GM19035 (cell line): ENCODE measurements around the gene C6orf136.

ENCODE experiments used
- ATAC-seq: cut with Tn5 transposase; IDR thresholded peaks from one replicate; pipeline ENCODE4 v1.9.1; 2021; ENCODE audit not compliant: unreplicated experiment

The C6orf136 gene

DNA sequence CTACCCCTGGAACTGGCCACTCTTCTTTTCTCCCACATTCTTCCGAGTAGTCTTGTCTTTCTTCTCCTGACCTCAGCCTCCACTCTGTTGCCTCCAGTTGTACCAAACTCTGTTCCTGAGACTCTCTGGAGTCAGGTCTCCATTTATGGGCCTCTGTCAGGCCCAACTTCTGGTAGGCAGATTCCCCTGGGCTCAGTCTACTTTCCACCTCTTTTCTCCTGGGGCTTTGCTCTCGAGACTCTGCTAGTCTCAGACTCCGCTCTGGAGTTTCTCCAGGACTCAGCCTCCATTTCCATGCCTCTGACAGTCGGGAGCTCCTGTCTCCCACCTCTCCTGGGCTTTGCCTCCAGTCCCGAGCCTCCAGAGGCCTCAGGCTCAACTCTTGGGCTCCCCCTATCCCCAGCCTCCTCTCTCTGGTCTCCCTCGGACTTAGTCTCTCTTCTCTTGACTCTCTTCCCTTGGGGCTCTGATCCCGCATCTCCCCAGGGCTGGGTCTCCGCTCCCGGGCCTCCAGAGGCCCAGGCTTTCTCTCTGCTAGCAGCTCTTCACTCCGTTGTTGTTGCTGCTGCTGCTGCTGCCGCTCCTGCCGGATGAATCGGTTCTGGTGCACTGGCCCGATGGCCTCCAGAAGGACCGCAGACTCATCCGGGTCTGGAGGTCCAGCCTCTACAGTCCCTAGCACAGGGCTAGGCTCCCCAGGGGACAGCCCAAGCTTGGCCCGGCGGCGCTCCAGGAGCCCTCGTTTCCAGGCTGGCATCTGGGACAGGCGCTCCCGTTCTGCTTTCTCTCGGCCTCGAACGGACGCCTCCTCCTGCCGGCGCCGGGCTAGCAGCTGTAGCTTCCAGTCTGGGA, 38.5 kb downstream of the C6orf136 start:
- ATAC-seq = no peak

- peak; percentile 22 for ATAC-seq
Observed at GRCh38 chr6:30686009-30686907, 39.3 kb downstream of the C6orf136 start, which contains the start of gene PPP1R18. Gene PPP1R18, minus strand, starts transcription at chr6:30686645. Its CDS starts 627 bp downstream, at chr6:30686018.

DNA sequence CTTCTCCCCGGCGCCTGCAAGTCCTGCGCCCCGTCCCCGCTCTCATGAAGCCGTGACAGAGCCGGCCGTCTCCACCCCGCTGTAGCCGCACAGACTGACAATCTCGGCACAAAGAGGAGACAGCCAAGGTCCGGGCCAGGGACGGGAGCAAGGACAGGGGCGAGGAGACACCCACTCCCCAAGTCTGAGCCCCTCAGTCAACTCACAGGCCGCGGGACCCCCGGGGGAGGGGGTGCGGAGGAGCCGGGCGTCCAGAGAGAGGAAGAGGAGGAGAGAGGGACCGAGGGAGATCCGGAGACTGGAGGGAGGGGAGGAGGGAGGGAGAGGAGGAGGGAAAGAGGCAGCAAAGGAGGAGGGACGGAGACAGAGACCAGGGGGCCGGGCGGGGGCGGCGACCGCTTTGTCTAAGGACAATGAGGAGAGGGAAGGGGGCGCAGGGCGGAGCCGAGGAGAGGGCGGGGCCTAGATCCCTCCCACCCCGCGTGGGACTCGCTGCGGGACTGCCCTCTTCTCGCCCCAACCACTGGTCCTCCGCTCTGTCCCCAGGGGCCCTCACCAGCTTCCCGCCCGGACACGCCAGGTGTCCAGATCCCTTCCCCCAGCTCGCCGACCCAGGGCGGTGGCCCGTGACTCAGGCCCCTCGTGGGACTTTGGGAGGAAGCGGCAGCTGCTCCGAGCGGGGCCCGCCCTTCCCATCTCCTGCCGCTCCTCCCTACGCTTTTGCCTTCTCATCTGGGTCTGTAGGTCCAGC, 40.1 kb downstream of the C6orf136 start:
- peak; percentile 35 for ATAC-seq

DNA sequence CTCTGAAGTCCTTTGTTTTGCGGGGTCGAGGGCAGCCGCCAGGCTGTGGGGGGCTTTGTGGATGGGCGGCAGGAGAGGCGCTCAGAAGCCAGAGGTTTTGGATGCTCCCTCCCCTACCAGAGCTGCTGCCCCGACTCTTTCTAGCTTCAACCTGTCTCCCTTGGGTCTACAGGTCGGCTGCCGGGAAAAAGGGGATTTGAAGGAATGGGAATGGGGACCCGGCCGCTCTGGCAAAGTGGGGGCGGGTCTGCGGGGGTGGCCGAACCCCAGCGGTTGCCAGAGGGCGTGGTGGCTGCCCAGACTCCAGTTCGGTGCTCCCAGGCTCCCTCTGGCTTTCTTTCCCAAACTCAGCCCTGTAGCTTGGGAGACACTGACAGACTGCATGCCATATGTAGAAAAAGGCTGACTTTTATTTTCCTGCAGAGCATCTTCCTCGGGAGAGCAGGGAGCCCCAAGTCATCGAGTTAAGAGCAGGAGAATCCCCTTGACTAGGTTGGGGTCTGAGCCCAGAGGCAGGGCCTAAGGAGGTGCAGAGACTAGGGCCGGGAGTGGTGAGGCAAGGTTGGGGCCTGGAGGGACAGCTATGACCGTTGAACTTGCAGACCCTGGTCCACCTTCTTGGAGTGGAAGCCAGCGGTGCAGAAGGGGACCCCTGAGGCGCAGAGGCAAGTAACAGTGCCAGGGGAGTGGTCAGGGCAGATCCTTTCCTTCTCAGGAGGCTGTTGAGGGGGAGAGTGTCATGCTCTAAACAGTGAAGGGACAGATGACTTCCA, 40.9 kb downstream of the C6orf136 start:
- ATAC-seq = no peak

- ATAC-seq = no peak
Observed at GRCh38 chr6:30688569-30688968, 41.6 kb downstream of the C6orf136 start.

DNA sequence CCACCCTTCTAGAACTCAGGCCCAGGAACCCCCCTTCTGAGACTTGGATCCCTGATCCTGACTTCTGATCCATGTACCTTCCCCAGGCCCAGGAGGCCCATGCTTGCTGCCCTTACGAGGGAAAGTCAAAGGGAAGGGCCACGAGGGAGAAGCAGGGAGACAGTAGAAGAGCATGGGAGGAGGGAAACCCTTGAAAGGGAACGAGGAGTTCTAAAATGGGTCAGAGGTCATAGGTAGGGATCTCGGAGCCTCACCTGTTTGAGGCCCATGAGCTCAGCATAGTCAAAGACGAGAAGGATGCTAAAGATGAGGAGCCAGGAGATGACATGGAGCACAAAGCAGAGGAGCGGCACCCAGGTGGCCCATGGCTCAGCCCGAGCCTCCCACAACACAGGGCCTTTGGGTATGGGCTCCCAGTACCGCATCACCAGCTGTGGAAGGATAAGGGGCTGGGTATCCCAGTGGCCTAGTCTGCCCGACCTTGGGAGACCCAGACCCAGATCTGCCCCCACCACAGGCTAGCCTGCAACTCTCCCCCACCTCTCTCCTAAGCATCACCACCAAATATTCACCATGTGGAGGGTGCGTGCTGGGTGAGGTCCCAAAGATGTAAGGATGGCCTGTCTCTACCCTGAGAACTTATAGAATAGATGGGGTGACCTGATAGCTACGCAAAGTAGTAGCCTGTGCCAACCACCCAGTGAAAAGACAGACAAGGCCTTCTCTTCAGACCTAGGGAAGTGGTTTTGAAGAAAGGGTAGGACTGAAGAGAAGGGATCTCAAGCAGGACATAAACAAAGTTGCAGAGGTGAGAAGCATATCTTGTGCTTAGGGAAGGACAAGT, 42.3 kb downstream of the C6orf136 start:
- no peak for ATAC-seq

DNA sequence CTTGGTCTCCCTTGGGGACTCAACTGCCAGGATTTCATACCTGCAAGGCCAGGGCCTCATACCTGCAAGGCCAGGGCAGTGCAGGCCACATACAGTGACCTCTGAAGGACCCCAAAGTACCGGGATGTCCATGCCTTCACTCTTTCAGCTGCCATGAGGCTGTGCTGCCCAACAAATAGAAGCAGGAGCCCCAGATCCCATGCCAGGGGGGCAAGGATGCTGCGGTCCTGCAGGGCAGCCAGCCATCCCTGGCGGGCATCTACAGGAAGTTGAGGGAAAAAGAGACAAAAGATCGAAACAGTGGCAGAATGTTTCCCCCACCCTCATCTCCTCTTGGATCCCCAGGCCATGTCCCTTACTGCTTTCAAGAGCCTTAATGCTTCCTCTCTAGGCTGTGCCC, 43.1 kb downstream of the C6orf136 start:
- no peak for ATAC-seq

DNA sequence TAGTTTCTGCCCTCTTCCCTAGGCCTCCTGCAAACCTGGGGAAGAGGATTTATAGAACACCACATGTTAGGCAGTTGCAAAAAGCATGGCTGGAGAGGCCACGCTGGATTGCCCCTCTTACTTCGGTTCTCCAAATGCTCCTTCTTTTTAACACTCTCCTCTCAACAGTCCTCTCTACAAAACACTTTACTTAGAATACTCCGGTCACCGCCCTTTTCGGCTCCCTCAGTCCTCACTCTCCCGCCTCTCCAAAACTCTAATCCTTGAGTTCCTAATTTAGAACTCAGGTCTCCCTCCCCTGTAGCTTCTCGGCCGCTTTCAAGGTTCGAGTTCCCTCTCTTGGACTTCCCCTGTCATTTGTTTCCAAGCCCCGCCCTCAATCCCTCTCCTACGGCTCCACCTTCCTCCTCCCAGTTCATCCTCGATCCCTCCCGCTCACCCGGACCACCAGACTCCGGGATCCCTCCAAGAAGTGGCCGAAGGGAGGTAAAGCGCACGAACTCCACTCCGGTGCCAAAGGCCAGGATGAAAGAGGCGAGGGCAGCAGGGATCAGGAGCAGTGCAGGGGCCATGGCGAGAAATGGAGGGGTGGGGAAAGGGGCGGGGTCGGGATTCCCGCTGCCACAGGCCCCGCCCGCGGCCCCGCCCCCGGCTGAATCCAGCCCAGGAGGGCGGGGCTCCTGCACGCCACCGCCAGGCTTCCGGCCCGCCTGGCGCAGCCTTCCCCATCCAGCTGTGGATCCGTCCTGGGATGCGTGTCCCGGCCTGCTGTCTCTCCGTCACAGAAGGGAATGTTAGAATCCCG, 43.7 kb downstream of the C6orf136 start, which contains the start of gene NRM:
Gene NRM, minus strand, starts transcription at position 582 of the 805 bp plus-strand sequence. Its CDS starts 10 bp downstream, at position 572.
- ATAC-seq = no peak

DNA sequence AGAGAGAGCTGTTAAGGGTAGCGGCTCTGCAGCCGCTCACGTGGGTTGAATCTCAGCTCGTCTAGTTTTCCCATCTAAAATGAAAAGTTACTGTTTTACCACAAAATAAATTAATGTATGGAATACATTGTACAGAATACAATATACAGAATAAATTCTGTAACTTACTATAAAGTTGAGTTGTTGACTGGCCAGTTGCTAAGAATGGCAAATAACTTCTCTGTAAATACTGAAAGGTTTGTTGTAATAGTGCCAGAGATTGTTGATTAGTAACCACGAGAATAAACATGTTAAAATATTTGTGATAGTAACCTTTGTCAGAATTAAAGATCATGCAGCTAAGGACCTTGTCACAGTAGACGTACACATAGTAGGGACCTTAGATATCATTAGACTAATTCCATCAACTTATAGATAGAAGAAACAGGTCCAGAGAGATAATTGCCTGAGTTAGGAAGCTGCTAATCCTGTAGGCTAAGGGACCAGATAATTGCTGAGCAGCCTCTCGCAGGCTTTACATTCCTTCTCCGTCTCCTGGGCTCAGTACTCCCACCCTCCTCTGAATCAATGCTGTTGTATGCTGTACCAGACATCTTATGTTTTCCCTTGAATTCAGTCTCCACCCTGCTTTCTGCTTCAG, 44.4 kb downstream of the C6orf136 start:
- no peak for ATAC-seq

DNA sequence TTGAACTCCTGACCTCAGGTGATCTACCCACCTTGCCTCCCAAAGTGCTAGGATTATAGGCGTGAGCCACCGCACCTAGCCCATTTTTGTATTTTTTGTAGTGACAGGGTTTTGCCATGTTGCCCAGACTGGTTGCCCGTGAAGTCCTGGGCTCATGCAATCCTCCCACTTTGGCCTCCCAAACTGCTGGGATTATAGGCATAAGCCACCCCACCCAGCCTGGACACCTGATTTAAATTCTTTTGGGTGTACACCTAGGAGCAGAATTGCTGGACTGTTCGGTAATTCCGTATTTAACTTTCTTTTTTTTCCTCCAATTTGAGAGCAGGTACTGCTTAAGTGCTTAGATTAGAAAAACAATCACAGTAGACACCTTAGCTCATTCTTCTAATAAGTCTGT, 49.5 kb downstream of the C6orf136 start:
- ATAC-seq = no peak

DNA sequence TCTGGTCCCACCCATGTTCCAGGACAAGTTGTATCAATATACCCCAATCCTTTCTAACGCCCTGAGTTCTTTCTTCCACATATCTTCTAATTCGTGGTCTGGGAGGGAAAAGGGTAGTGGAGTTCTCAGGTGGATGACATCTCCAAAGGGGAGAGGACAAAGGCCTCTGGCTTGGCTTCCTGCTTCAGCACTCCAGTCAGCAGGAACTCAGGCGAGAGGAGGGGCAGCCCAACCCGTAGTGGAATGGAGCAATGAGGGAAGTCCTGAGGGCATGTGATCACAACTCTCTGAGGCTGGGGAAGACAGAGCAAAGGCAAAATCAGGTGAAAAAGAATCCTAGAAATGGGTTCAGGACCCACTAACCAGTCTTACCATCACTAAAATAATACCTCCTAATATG, 53.4 kb downstream of the C6orf136 start:
- ATAC-seq = no peak
